Activated CD8-positive, alpha-beta T cell treated with anti-CD3 and anti-CD28 coated beads, Interleukin-2, amount 10 ng/mL, durations not matched to agents 7 days and 5 days (primary cell): ENCODE results near the gene ETV6. TPM values are rescaled to one million over a fixed set of nuclear protein-coding genes. Genes with fewer than 3 reads are reported as not detected.
A peak's percentile ranks its signal among the peaks of the same experiment; 100 is the strongest.

Source experiments
- ATAC-seq: fragments of 150-1000 bp; cut with Tn5 transposase; one replicate; pipeline ENCODE4 v1.10.0; 2021; ENCODE audit warnings: moderate library complexity
- CTCF ChIA-PET: fragments of 350-600 bp; sonication (Branson Sonifier 250); formaldehyde crosslinking; loops from one replicate; lab custom pipeline; 2021; ENCODE audit warnings: antibody characterized with exemption; lab: Charles Lee
- POLR2A ChIA-PET: fragments of 350-600 bp; sonication (Branson Sonifier 250); formaldehyde crosslinking; loops from one replicate; lab custom pipeline; 2021; ENCODE audit warnings: antibody characterized with exemption; lab: Charles Lee
- DNase-seq: peaks from one replicate; pipeline ENCODE4 v3.0.0-alpha.2; 2020
- H3K27ac Mint-ChIP-seq: one replicate; pipeline ENCODE4 v1.8.0; 2021; ENCODE audit warnings: mild to moderate bottlenecking, mixed read lengths
- H3K27me3 Mint-ChIP-seq: one replicate; pipeline ENCODE4 v1.8.0; 2021; ENCODE audit warnings: low read depth, mixed read lengths
- H3K36me3 Mint-ChIP-seq: one replicate; pipeline ENCODE4 v1.8.0; 2021; ENCODE audit warnings: low read depth, mixed read lengths
- H3K4me1 Mint-ChIP-seq: one replicate; pipeline ENCODE4 v1.8.0; 2021; ENCODE audit warnings: low read depth, mixed read lengths
- H3K4me3 Mint-ChIP-seq: one replicate; pipeline ENCODE4 v1.8.0; 2021; ENCODE audit warnings: mild to moderate bottlenecking, mixed read lengths
- H3K9me3 Mint-ChIP-seq: one replicate; pipeline ENCODE4 v1.8.0; 2022; ENCODE audit warnings: mixed read lengths; ENCODE audit not compliant: insufficient read depth
- total RNA-seq, 2 experiments: library from RNA; stranded (reverse); gene quantifications; one replicate each; pipeline ENCODE4 v1.2.3, GENCODE V29; 2021

The ETV6 gene
- total RNA-seq, 2 experiments from 2014 or later, result 22.1 to 26.1 TPM

- ChIA-PET CTCF (interaction anchor here (0.7 to 1.9 kb wide), 5 partner anchors 10 to 301 kb away, joined by 3 to 12 read pairs (median 5); no protein-coding TSS in a partner anchor), POLR2A (interaction anchor here (1.9 to 2.2 kb wide), 2 partner anchors 82 to 279 kb away, joined by 7 to 15 read pairs; partner anchors contain the start of gene ETV6)
- H3K27ac Mint-ChIP-seq, result peak overlapping the region; percentile 14
- DNase-seq (no peak), ATAC-seq (no peak)
- H3K4me3 Mint-ChIP-seq, result no peak overlapping the region
- H3K9me3 Mint-ChIP-seq, result no peaks in the 10 kb centered on the region
- peaks cover 12% of the 10 kb centered on the region for H3K36me3 Mint-ChIP-seq
- H3K27me3 Mint-ChIP-seq, result no peaks in the 10 kb centered on the region
- peaks cover 52% of the 10 kb centered on the region for H3K4me1 Mint-ChIP-seq
These were observed 82.0 kb downstream of the ETV6 start for GRCh38 chr12:11731455-11731854.

- no peaks in the 10 kb centered on the region for H3K27me3 Mint-ChIP-seq
- ATAC-seq (no peak), DNase-seq (no peak)
- peaks cover 12% of the 10 kb centered on the region for H3K36me3 Mint-ChIP-seq
- H3K27ac Mint-ChIP-seq, result peak overlapping the region; percentile 74
- CTCF ChIA-PET, result interaction anchor here (1.9 kb wide), 1 partner anchor 301 kb away, joined by 12 read pairs; no protein-coding TSS in a partner anchor
- POLR2A ChIA-PET, result interaction anchor here (1.9 to 2.2 kb wide), 2 partner anchors 82 to 278 kb away, joined by 7 to 15 read pairs; partner anchors contain the start of gene ETV6
- peaks cover 47% of the 10 kb centered on the region for H3K4me1 Mint-ChIP-seq
- H3K9me3 Mint-ChIP-seq, result no peaks in the 10 kb centered on the region
- H3K4me3 Mint-ChIP-seq, result no peak overlapping the region
These were observed 82.5 kb downstream of the ETV6 start for GRCh38 chr12:11732023-11732422.

GRCh38 chr12:11732715-11733114 is 83.2 kb downstream of the ETV6 start:
- CTCF ChIA-PET, result no interaction called here
- Mint-ChIP-seq H3K27ac (peak overlapping the region; percentile 74), H3K27me3 (no peaks in the 10 kb centered on the region), H3K4me3 (no peak overlapping the region), H3K4me1 (peaks cover 43% of the 10 kb centered on the region), H3K9me3 (no peaks in the 10 kb centered on the region), H3K36me3 (peaks cover 12% of the 10 kb centered on the region)
- no peak for ATAC-seq
- DNase-seq, result no peak
- POLR2A ChIA-PET, result no interaction called here

GRCh38 chr12:11734580-11735180 is 85.2 kb downstream of the ETV6 start:
- no peaks in the 10 kb centered on the region for H3K27me3 Mint-ChIP-seq
- H3K4me3 Mint-ChIP-seq, result no peak overlapping the region
- ChIA-PET POLR2A (no interaction called here), CTCF (interaction anchor here (0.7 to 1.9 kb wide), 6 partner anchors 10 to 364 kb away, joined by 3 to 6 read pairs (median 4); no protein-coding TSS in a partner anchor)
- peaks cover 9% of the 10 kb centered on the region for H3K36me3 Mint-ChIP-seq
- H3K9me3 Mint-ChIP-seq, result no peaks in the 10 kb centered on the region
- ATAC-seq (no peak), DNase-seq (no peak)
- no peak overlapping the region for H3K27ac Mint-ChIP-seq
- H3K4me1 Mint-ChIP-seq, result peaks cover 33% of the 10 kb centered on the region

- H3K36me3 Mint-ChIP-seq, result peaks cover 1% of the 10 kb centered on the region
- no peak overlapping the region for H3K4me3 Mint-ChIP-seq
- no peaks in the 10 kb centered on the region for H3K27me3 Mint-ChIP-seq
- DNase-seq (no peak), ATAC-seq (no peak)
- no peak overlapping the region for H3K27ac Mint-ChIP-seq
- POLR2A ChIA-PET, result no interaction called here
- CTCF ChIA-PET, result interaction anchor here (0.8 kb wide), 1 partner anchor 76 kb away, joined by 3 read pairs; no protein-coding TSS in a partner anchor
- peaks cover 3% of the 10 kb centered on the region for H3K4me1 Mint-ChIP-seq
- no peaks in the 10 kb centered on the region for H3K9me3 Mint-ChIP-seq
These were observed 89.0 kb downstream of the ETV6 start for GRCh38 chr12:11738450-11738849.

- no peak overlapping the region for H3K4me3 Mint-ChIP-seq
- POLR2A ChIA-PET, result no interaction called here
- no peaks in the 10 kb centered on the region for H3K27me3 Mint-ChIP-seq
- peaks cover 3% of the 10 kb centered on the region for H3K4me1 Mint-ChIP-seq
- CTCF ChIA-PET, result interaction anchor here (1.0 kb wide), 1 partner anchor 10 kb away, joined by 3 read pairs; no protein-coding TSS in a partner anchor
- H3K36me3 Mint-ChIP-seq, result no peaks in the 10 kb centered on the region
- ATAC-seq (no peak), DNase-seq (no peak)
- no peaks in the 10 kb centered on the region for H3K9me3 Mint-ChIP-seq
- no peak overlapping the region for H3K27ac Mint-ChIP-seq
These were observed 90.6 kb downstream of the ETV6 start for GRCh38 chr12:11739980-11740577.

- ATAC-seq, result no peak
- DNase-seq, result no peak
- ChIA-PET POLR2A (no interaction called here), CTCF (no interaction called here)
- Mint-ChIP-seq H3K27me3 (no peaks in the 10 kb centered on the region), H3K4me1 (peaks cover 3% of the 10 kb centered on the region), H3K36me3 (peaks cover 2% of the 10 kb centered on the region), H3K27ac (no peak overlapping the region), H3K9me3 (no peaks in the 10 kb centered on the region), H3K4me3 (no peak overlapping the region)
These were observed 92.1 kb downstream of the ETV6 start for GRCh38 chr12:11741434-11742092.

GRCh38 chr12:11743423-11744409 is 94.2 kb downstream of the ETV6 start:
- Mint-ChIP-seq H3K27ac (no peak overlapping the region), H3K27me3 (no peaks in the 10 kb centered on the region), H3K4me1 (no peaks in the 10 kb centered on the region), H3K4me3 (no peak overlapping the region), H3K36me3 (peaks cover 2% of the 10 kb centered on the region), H3K9me3 (no peaks in the 10 kb centered on the region)
- DNase-seq, result no peak
- ATAC-seq, result no peak
- ChIA-PET CTCF (interaction anchor here (1.0 to 1.5 kb wide), 3 partner anchors 9 to 289 kb away, joined by 3 read pairs; no protein-coding TSS in a partner anchor), POLR2A (no interaction called here)

GRCh38 chr12:11744410-11744801 is 94.9 kb downstream of the ETV6 start:
- DNase-seq, result no peak
- H3K27ac Mint-ChIP-seq, result no peak overlapping the region
- no peaks in the 10 kb centered on the region for H3K27me3 Mint-ChIP-seq
- no peaks in the 10 kb centered on the region for H3K4me1 Mint-ChIP-seq
- CTCF ChIA-PET, result interaction anchor here (1.0 to 1.5 kb wide), 3 partner anchors 10 to 288 kb away, joined by 3 read pairs; no protein-coding TSS in a partner anchor
- H3K4me3 Mint-ChIP-seq, result no peak overlapping the region
- POLR2A ChIA-PET, result no interaction called here
- H3K9me3 Mint-ChIP-seq, result no peaks in the 10 kb centered on the region
- no peak for ATAC-seq
- H3K36me3 Mint-ChIP-seq, result peaks cover 2% of the 10 kb centered on the region

- Mint-ChIP-seq H3K27ac (no peak overlapping the region), H3K27me3 (no peaks in the 10 kb centered on the region), H3K9me3 (no peaks in the 10 kb centered on the region), H3K36me3 (peaks cover 2% of the 10 kb centered on the region), H3K4me3 (no peak overlapping the region), H3K4me1 (peaks cover 4% of the 10 kb centered on the region)
- no peak for DNase-seq
- ChIA-PET POLR2A (no interaction called here), CTCF (interaction anchor here (1.0 kb wide), 1 partner anchor 10 kb away, joined by 3 read pairs; no protein-coding TSS in a partner anchor)
- ATAC-seq, result no peak
These were observed 95.6 kb downstream of the ETV6 start for GRCh38 chr12:11745113-11745512.
